ENCODE measurements around the gene ACE. TPM values are rescaled to one million over a fixed set of nuclear protein-coding genes. Genes with fewer than 3 reads are reported as not detected.

ACE gene
- total RNA-seq, 1 experiment from 2014 or later: 7.8 TPM

DNA sequence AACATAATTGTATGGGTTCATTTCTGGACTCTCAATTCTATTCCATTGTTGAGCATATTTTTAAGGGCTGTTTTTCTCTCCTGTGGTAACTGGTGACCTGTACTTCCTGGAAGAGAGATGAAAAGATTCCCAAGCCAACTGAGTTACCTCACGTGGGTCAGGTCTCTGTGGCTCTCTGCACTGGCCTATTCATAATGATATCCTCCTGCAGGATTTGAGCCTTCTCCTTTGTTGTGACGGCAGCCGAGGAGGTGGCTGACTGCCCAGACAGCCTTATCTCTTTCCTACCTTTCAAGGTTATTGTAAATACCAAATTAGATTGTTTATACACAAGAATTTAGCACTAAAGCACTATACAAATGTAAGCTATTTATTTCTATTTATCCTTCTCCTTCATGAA lies 2.7 kb upstream of the ACE start:
- Mint-ChIP-seq H3K4me3 (no peak overlapping the region), H3K27me3 (ENCODE audit: low read depth) (peaks cover 28% of the 10 kb centered on the region), H3K4me1 (peaks cover 32% of the 10 kb centered on the region), H3K9me3 (no peaks in the 10 kb centered on the region), H3K36me3 (no peaks in the 10 kb centered on the region), H3K27ac (no peak overlapping the region)
- no peak for DNase-seq (ENCODE audit: low spot score)
- TF ChIP-seq, protein P1, sequence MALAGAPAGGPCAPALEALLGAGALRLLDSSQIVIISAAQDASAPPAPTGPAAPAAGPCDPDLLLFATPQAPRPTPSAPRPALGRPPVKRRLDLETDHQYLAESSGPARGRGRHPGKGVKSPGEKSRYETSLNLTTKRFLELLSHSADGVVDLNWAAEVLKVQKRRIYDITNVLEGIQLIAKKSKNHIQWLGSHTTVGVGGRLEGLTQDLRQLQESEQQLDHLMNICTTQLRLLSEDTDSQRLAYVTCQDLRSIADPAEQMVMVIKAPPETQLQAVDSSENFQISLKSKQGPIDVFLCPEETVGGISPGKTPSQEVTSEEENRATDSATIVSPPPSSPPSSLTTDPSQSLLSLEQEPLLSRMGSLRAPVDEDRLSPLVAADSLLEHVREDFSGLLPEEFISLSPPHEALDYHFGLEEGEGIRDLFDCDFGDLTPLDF (CRISPR knock-in tag; IDR thresholded peaks at IDR 0.05): no peak
- TF ChIP-seq RELA (CRISPR knock-in tag; IDR thresholded peaks at IDR 0.05; ENCODE audit: borderline replicate concordance) (no peak), NFYB (CRISPR knock-in tag; conservative IDR thresholded peaks at IDR 0.05; ENCODE audit: low read depth) (no peak), ZBTB21 (CRISPR knock-in tag; IDR thresholded peaks at IDR 0.05; ENCODE audit: borderline replicate concordance) (no peak), ZNF121 (CRISPR knock-in tag; IDR thresholded peaks at IDR 0.05) (no peak), FOXK1 (CRISPR knock-in tag; IDR thresholded peaks at IDR 0.05) (no peak), GRHL2 (CRISPR knock-in tag; IDR thresholded peaks at IDR 0.05; ENCODE audit: insufficient replicate concordance, severe bottlenecking) (no peak), TCF7 (CRISPR knock-in tag; IDR thresholded peaks at IDR 0.05; ENCODE audit: low read depth) (no peak)
- TF ChIP-seq, protein P2, sequence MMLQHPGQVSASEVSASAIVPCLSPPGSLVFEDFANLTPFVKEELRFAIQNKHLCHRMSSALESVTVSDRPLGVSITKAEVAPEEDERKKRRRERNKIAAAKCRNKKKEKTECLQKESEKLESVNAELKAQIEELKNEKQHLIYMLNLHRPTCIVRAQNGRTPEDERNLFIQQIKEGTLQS (CRISPR knock-in tag; conservative IDR thresholded peaks at IDR 0.05): no peak
- TF ChIP-seq, protein P3, sequence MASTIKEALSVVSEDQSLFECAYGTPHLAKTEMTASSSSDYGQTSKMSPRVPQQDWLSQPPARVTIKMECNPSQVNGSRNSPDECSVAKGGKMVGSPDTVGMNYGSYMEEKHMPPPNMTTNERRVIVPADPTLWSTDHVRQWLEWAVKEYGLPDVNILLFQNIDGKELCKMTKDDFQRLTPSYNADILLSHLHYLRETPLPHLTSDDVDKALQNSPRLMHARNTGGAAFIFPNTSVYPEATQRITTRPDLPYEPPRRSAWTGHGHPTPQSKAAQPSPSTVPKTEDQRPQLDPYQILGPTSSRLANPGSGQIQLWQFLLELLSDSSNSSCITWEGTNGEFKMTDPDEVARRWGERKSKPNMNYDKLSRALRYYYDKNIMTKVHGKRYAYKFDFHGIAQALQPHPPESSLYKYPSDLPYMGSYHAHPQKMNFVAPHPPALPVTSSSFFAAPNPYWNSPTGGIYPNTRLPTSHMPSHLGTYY (CRISPR knock-in tag; IDR thresholded peaks at IDR 0.05): no peak
- TF ChIP-seq, protein P4, sequence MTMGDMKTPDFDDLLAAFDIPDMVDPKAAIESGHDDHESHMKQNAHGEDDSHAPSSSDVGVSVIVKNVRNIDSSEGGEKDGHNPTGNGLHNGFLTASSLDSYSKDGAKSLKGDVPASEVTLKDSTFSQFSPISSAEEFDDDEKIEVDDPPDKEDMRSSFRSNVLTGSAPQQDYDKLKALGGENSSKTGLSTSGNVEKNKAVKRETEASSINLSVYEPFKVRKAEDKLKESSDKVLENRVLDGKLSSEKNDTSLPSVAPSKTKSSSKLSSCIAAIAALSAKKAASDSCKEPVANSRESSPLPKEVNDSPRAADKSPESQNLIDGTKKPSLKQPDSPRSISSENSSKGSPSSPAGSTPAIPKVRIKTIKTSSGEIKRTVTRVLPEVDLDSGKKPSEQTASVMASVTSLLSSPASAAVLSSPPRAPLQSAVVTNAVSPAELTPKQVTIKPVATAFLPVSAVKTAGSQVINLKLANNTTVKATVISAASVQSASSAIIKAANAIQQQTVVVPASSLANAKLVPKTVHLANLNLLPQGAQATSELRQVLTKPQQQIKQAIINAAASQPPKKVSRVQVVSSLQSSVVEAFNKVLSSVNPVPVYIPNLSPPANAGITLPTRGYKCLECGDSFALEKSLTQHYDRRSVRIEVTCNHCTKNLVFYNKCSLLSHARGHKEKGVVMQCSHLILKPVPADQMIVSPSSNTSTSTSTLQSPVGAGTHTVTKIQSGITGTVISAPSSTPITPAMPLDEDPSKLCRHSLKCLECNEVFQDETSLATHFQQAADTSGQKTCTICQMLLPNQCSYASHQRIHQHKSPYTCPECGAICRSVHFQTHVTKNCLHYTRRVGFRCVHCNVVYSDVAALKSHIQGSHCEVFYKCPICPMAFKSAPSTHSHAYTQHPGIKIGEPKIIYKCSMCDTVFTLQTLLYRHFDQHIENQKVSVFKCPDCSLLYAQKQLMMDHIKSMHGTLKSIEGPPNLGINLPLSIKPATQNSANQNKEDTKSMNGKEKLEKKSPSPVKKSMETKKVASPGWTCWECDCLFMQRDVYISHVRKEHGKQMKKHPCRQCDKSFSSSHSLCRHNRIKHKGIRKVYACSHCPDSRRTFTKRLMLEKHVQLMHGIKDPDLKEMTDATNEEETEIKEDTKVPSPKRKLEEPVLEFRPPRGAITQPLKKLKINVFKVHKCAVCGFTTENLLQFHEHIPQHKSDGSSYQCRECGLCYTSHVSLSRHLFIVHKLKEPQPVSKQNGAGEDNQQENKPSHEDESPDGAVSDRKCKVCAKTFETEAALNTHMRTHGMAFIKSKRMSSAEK (CRISPR knock-in tag; IDR thresholded peaks at IDR 0.05; ENCODE audit: borderline replicate concordance): no peak
- TF ChIP-seq, protein P5, sequence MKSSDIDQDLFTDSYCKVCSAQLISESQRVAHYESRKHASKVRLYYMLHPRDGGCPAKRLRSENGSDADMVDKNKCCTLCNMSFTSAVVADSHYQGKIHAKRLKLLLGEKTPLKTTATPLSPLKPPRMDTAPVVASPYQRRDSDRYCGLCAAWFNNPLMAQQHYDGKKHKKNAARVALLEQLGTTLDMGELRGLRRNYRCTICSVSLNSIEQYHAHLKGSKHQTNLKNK (CRISPR knock-in tag; IDR thresholded peaks at IDR 0.05): no peak
- TF ChIP-seq, protein P6, sequence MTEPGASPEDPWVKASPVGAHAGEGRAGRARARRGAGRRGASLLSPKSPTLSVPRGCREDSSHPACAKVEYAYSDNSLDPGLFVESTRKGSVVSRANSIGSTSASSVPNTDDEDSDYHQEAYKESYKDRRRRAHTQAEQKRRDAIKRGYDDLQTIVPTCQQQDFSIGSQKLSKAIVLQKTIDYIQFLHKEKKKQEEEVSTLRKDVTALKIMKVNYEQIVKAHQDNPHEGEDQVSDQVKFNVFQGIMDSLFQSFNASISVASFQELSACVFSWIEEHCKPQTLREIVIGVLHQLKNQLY (CRISPR knock-in tag; IDR thresholded peaks at IDR 0.05): no peak
- TF ChIP-seq, protein P7, sequence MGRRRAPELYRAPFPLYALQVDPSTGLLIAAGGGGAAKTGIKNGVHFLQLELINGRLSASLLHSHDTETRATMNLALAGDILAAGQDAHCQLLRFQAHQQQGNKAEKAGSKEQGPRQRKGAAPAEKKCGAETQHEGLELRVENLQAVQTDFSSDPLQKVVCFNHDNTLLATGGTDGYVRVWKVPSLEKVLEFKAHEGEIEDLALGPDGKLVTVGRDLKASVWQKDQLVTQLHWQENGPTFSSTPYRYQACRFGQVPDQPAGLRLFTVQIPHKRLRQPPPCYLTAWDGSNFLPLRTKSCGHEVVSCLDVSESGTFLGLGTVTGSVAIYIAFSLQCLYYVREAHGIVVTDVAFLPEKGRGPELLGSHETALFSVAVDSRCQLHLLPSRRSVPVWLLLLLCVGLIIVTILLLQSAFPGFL (CRISPR knock-in tag; IDR thresholded peaks at IDR 0.05; ENCODE audit: borderline replicate concordance): no peak
- ATAC-seq: no peak
- ChIA-PET POLR2A (no interaction called here), CTCF (interaction anchor here (11.3 kb wide), 1 partner anchor 33 kb away, joined by 298 read pairs; the partner anchor contains the start of gene CYB561)
